Endothelial cell of umbilical vein (primary cell): ENCODE data around the gene GALNT12.

Source experiments
- CTCF ChIP-seq, 2 donors: IDR thresholded peaks; 1 replicate in 1 of 2; 2 replicates in 1 of 2; pipeline ENCODE4 v1.5.1; 2011; ENCODE audit warnings: low read length in 2 of 2, mild to moderate bottlenecking in 2 of 2, moderate library complexity in 2 of 2, control low read depth in 1 of 2, inconsistent platforms in 1 of 2, low read depth in 1 of 2; ENCODE audit not compliant: insufficient read depth in 1 of 2; ENCODE audit errors: extremely low read depth in 1 of 2
- MAX ChIP-seq: IDR thresholded peaks from 2 replicates; pipeline ENCODE4 v1.6.1; 2011; ENCODE audit not compliant: insufficient read depth, insufficient read length
- POLR2A ChIP-seq: IDR thresholded peaks from 2 replicates; pipeline ENCODE4 v1.6.1; 2012; ENCODE audit warnings: low read depth, mild to moderate bottlenecking, control low read depth, low read length

- no peak for TF ChIP-seq POLR2A
- TF ChIP-seq CTCF (IDR thresholded peaks at IDR 0.05; ENCODE audit: extremely low read depth in 1 of 2, insufficient read depth in 1 of 2, low read depth in 1 of 2, low read length in 2 of 2) = no peak
- no peak for TF ChIP-seq MAX
These were observed 31.5 kb downstream of the GALNT12 start for GRCh38 chr9:98838868-98839565.
